Stimulated activated naive CD4-positive, alpha-beta T cell (primary cell): ENCODE data around the gene AFF1.
"Not testable (repeated sequence)": the region's sequence is repeated elsewhere in the genome, so short reads cannot be mapped to it uniquely, and the experiment has no call there.

Experiments used
- DNase-seq, 6 experiments: peaks; one replicate each; lab custom pipeline; 2025; lab: John Stamatoyannopoulos, UW

AFF1 gene

GRCh38 chr4:87080462-87080861 lies 145.7 kb downstream of the AFF1 start:
- no peak for DNase-seq

- DNase-seq: no peak
These were observed 147.0 kb downstream of the AFF1 start for GRCh38 chr4:87081826-87082225.

- DNase-seq: not testable (repeated sequence)
These were observed 150.9 kb downstream of the AFF1 start for GRCh38 chr4:87085732-87086131.

- no peak for DNase-seq
These were observed 151.5 kb downstream of the AFF1 start for GRCh38 chr4:87086143-87086805.

- DNase-seq: no peak
These were observed 152.2 kb downstream of the AFF1 start for GRCh38 chr4:87087015-87087414.

- no peak for DNase-seq
These were observed 152.6 kb downstream of the AFF1 start for GRCh38 chr4:87087420-87087819.

- no peak for DNase-seq
These were observed 153.4 kb downstream of the AFF1 start for GRCh38 chr4:87088186-87088585.

GRCh38 chr4:87089368-87089767 lies 154.6 kb downstream of the AFF1 start:
- DNase-seq: no peak

GRCh38 chr4:87090305-87090704 lies 155.5 kb downstream of the AFF1 start:
- no peak for DNase-seq

- no peak for DNase-seq
These were observed 157.8 kb downstream of the AFF1 start for GRCh38 chr4:87092389-87093141.

GRCh38 chr4:87093443-87094123 lies 158.8 kb downstream of the AFF1 start:
- DNase-seq: peak; percentile 6 to 56 (median 20)

- DNase-seq: no peak
These were observed 162.3 kb downstream of the AFF1 start for GRCh38 chr4:87097075-87097474.

GRCh38 chr4:87100168-87100567 lies 165.4 kb downstream of the AFF1 start:
- no peak for DNase-seq

GRCh38 chr4:87101543-87102199 lies 166.9 kb downstream of the AFF1 start:
- DNase-seq: no peak

GRCh38 chr4:87103086-87103485 lies 168.3 kb downstream of the AFF1 start:
- no peak for DNase-seq

- DNase-seq: peak in 3 of 6 experiments; percentile 61 to 74 (median 68)
These were observed 168.9 kb downstream of the AFF1 start for GRCh38 chr4:87103691-87104187.

- no peak for DNase-seq
These were observed 170.5 kb downstream of the AFF1 start for GRCh38 chr4:87105101-87105845.

GRCh38 chr4:87108142-87108546 lies 173.3 kb downstream of the AFF1 start:
- no peak for DNase-seq

- DNase-seq: no peak
These were observed 174.3 kb downstream of the AFF1 start for GRCh38 chr4:87109121-87109520.

GRCh38 chr4:87109945-87110344 lies 175.1 kb downstream of the AFF1 start:
- DNase-seq: no peak

- DNase-seq: no peak
These were observed 177.3 kb downstream of the AFF1 start for GRCh38 chr4:87112063-87112462.
